ENCODE results near the gene CCDC195.

Gene CCDC195, protein sequence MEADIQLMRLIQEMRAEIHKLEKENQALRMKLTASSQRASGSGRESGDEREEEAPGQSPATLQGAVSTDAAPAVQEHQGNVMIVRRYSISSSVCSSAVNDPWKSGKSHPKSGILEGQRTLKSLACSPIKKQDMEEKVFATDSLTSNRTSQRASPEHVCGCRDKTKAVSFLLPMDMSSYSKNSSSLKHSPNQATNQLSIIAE

DNA sequence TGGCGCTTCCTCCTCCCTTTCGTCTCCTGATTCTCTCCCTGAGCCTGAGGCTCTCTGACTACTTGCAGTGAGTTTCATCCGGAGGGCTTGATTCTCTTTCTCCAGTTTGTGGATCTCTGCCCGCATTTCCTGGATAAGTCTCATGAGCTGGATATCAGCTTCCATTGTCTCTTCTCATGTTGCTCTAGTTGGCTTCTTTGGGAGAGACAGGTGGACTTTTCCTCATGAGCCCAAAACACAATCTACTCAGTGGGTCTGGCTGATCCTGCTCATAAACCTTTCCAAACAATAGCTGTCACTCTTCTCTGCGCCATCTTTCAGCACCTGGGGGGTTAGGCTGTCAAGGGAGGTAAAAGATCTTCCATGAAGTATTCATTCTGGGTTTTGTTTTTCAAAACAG is at the start of gene CCDC195:
CCDC195 (minus strand) TSS at position 165 of the 400 bp plus-strand sequence; CDS start at position 165, 0 bp downstream.
- TF ChIP-seq, protein P1, sequence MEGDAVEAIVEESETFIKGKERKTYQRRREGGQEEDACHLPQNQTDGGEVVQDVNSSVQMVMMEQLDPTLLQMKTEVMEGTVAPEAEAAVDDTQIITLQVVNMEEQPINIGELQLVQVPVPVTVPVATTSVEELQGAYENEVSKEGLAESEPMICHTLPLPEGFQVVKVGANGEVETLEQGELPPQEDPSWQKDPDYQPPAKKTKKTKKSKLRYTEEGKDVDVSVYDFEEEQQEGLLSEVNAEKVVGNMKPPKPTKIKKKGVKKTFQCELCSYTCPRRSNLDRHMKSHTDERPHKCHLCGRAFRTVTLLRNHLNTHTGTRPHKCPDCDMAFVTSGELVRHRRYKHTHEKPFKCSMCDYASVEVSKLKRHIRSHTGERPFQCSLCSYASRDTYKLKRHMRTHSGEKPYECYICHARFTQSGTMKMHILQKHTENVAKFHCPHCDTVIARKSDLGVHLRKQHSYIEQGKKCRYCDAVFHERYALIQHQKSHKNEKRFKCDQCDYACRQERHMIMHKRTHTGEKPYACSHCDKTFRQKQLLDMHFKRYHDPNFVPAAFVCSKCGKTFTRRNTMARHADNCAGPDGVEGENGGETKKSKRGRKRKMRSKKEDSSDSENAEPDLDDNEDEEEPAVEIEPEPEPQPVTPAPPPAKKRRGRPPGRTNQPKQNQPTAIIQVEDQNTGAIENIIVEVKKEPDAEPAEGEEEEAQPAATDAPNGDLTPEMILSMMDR (IDR thresholded peaks at IDR 0.05; ENCODE audit: borderline replicate concordance, insufficient read depth, low read depth, low read length): no peak
- H3K4me3 ChIP-seq (ENCODE audit: low read depth, low read length): no peak within 1 kb of the TSS

DNA sequence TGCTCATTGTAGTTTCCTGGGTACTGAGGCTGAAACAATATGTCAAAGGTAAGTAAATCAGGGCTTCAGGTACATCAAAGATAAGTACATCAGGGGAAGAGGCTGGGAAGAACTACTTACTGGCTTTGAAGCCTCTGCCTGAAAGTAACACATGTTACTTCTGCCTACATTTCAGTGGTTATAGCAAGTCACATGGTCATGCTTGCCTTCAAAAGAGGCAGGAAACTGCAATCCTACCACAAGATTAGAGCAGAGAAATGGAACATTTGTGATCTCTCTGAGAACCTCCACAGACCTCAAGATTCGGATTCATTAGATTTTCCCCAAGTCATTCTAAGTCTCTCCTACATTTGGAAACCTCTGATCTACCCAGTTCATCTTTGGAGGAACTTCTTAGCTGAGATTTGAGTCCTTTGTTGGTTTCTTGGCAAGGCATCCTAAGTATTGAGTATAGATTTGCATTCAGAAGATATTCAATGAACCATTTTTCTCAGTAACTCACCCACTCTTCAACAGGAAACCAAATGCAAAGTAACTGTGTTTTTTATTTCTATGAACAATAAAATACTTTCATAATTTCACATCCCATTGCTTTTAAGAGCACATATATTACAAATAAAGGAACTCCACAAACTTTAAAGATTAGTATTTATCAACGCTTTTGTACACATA is 48.5 kb upstream of the CCDC195 start:
- TF ChIP-seq, protein P1 (IDR thresholded peaks at IDR 0.05; ENCODE audit: borderline replicate concordance, insufficient read depth, low read depth, low read length): no peak
- H3K4me3 ChIP-seq (ENCODE audit: low read depth, low read length): no peak overlapping the region

DNA sequence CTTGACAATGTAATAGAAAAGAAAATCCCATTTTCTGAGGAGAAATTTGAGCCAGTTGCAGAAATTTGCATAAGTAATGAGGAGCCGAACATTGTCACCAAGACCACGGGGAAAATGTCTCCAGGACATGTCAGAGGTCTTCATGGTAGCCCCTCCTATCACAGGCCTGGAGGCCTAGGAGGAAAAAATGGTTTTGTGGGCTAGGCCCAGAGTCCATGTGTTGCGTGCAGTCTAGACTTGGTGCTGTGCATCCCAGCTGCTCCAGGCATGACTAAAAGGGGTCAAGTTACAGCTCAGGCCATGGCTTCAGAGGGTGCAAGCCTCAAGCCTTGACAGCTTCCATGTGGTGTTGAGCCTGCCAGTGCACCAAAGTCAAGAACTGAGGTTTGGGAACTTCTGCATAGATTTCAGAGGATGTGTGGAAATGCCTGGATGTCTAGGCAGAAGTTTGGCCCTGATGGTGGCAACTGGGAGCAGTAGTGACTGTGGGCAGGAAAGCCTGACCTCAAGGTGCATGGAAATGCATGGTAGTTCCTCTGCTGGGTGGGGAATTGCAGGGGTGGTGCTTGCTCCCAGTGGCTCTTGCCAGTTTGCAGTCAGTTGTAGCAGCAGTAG is 41.9 kb upstream of the CCDC195 start:
- no peak overlapping the region for H3K4me3 ChIP-seq (ENCODE audit: low read depth, low read length)
- TF ChIP-seq, protein P1 (IDR thresholded peaks at IDR 0.05; ENCODE audit: borderline replicate concordance, insufficient read depth, low read depth, low read length): no peak

DNA sequence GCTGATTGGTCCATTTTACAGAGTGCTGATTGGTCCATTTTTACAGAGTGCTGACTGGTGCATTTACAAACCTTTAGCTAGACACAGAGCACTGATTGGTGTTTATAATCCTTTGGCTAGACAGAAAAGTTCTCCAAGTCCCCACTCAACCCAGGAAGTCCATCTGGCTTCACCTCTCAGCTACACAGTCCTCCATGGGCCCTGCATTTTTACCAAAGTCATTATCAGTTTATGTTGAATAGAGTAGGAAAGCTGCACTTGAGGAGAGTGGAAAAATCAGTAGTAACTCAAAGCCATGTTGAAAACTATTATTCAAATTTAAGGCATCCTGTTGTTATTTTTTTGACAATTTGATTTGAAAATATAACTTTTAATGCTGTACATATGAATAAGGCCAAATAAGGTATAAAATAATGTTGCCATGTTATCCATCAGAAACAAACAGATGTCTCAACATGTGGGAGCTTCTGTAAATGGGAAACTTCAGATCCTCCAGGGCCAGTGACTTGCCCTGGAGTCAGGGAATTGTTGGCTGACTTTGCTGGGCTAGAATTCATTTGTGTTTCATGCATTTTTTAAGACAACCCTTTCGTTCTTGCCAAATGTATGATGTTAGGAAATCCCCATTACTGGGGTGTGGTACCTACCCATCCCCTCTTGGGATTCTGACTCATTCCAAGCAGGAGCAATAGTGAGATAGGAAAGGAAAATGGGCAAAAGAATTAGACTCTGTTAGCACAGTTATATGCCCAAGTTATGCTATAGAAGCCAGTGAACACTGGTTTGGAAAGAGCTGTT is 37.8 kb upstream of the CCDC195 start:
- H3K4me3 ChIP-seq (ENCODE audit: low read depth, low read length): no peak overlapping the region
- TF ChIP-seq, protein P1 (IDR thresholded peaks at IDR 0.05; ENCODE audit: borderline replicate concordance, insufficient read depth, low read depth, low read length): no peak

DNA sequence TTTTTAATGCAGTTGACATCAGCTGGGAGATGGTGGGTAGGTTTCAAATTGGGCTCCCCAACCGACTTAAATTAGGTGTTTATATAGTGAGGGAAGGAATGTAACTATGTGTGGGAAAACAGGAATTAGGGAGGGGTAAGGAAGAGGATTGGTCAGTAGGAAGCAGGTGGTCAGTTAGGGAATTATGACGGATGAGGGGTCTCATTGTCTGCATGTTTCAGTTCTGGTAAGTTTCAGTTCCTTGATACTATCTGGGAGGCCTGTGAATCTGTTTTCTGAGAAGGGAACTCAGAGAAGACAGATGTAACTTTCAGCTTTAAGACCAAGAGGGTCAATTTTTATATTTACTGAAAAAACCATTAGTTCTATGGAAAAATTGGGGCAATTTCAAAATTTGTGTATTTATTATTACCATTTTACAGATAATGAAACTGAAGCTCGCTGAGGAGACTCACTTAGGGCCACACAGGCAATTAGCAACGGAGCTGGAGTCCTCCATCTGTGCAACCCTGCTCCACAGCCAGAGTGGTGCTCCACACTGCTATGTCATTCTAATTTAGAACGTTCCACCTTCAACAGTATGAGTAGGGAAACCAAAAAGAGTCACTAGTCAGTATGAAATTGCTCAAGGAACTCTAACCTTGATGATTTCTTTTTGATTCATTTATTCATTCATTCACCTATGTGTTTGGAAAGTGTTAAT is 36.0 kb upstream of the CCDC195 start:
- TF ChIP-seq, protein P1 (IDR thresholded peaks at IDR 0.05; ENCODE audit: borderline replicate concordance, insufficient read depth, low read depth, low read length): no peak
- H3K4me3 ChIP-seq (ENCODE audit: low read depth, low read length): no peak overlapping the region

DNA sequence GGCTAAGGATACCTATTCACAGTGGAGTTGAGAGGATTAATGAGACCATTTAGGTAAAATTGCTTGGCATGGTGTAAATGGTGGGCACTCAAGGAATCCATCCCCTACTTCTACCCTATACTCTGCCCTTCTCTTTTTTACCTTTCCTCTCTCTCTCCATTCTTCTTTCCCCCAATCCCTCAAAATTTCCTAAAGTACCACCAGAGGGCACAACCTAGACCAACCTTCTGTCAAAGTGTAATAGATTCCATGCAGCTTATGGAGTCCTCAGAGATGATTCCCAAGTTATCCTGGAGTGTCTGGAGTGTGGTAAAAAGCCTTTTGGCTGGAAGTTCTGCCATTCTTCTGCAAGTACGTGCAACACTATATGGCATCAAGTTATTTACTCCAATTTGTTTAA is 33.0 kb upstream of the CCDC195 start:
- TF ChIP-seq, protein P1 (IDR thresholded peaks at IDR 0.05; ENCODE audit: borderline replicate concordance, insufficient read depth, low read depth, low read length): no peak

More for the DNA sequence above, 33.0 kb upstream of the CCDC195 start:
- no peak overlapping the region for H3K4me3 ChIP-seq (ENCODE audit: low read depth, low read length)
